ENCODE results near the gene ANKRD13A.

Gene ANKRD13A

GRCh38 chr12:109995686-109996482 lies 3.3 kb upstream of the ANKRD13A start, which contains the start of gene GIT2:
Gene GIT2 (minus strand): TSS chr12:109996368. CDS start chr12:109996224, 144 bp downstream.
- in situ Hi-C loops (cut with HindIII; ENCODE audit: low sequenced_read_pairs), result loop anchor here (5.0 kb wide), 1 partner anchor 34 kb away; no protein-coding TSS in a partner anchor
- no peak for TF ChIP-seq CTCF (IDR thresholded peaks at IDR 0.05; ENCODE audit: low read depth, low read length, missing control alignments)
- peak; percentile 80 for DNase-seq (ENCODE audit: low read depth)
- peak within 1 kb of the TSS; percentile 87 for H3K4me3 ChIP-seq (ENCODE audit: low read depth, low read length)

- no peak for DNase-seq (ENCODE audit: low read depth)
- no peak for TF ChIP-seq CTCF (IDR thresholded peaks at IDR 0.05; ENCODE audit: low read depth, low read length, missing control alignments)
- in situ Hi-C loops (cut with HindIII; ENCODE audit: low sequenced_read_pairs), result loop anchor here (5.0 kb wide), 1 partner anchor 34 kb away; no protein-coding TSS in a partner anchor
- peak overlapping the region; percentile 87 for H3K4me3 ChIP-seq (ENCODE audit: low read depth, low read length)
These were observed 2.8 kb upstream of the ANKRD13A start for GRCh38 chr12:109996483-109996853.

- DNase-seq (ENCODE audit: low read depth), result no peak
- no peak for TF ChIP-seq CTCF (IDR thresholded peaks at IDR 0.05; ENCODE audit: low read depth, low read length, missing control alignments)
- in situ Hi-C loops (cut with HindIII; ENCODE audit: low sequenced_read_pairs), result loop anchor here (5.0 kb wide), 1 partner anchor 35 kb away; no protein-coding TSS in a partner anchor
- H3K4me3 ChIP-seq (ENCODE audit: low read depth, low read length), result no peak overlapping the region
These were observed 1.8 kb upstream of the ANKRD13A start for GRCh38 chr12:109997393-109997792.

- no peak for TF ChIP-seq CTCF (IDR thresholded peaks at IDR 0.05; ENCODE audit: low read depth, low read length, missing control alignments)
- H3K4me3 ChIP-seq (ENCODE audit: low read depth, low read length), result peak overlapping the region; percentile 79
- no peak for DNase-seq (ENCODE audit: low read depth)
- in situ Hi-C loops (cut with HindIII; ENCODE audit: low sequenced_read_pairs), result loop anchor here (5.0 kb wide), 1 partner anchor 36 kb away; no protein-coding TSS in a partner anchor
These were observed 858 bp upstream of the ANKRD13A start for GRCh38 chr12:109998241-109998903.

GRCh38 chr12:109999649-109999971 lies 380 bp downstream of the ANKRD13A start:
- in situ Hi-C loops (cut with HindIII; ENCODE audit: low sequenced_read_pairs), result loop anchor here (5.0 kb wide), 1 partner anchor 37 kb away; no protein-coding TSS in a partner anchor

More at GRCh38 chr12:109999649-109999971, 380 bp downstream of the ANKRD13A start:
- DNase-seq (ENCODE audit: low read depth), result no peak
- TF ChIP-seq CTCF (IDR thresholded peaks at IDR 0.05; ENCODE audit: low read depth, low read length, missing control alignments), result no peak
- peak overlapping the region; percentile 79 for H3K4me3 ChIP-seq (ENCODE audit: low read depth, low read length)
